ENCODE data around the gene ENPEP.

ENPEP gene

GRCh38 chr4:110449947-110450346 is 26.0 kb upstream of the ENPEP start:
- DNase-seq (ENCODE audit: extremely low read depth, insufficient read length), result no peak

GRCh38 chr4:110452546-110452945 is 23.4 kb upstream of the ENPEP start:
- Histone ChIP-seq H3K36me3 (ENCODE audit: control insufficient read depth, insufficient read depth, low read length) (no peaks in the 10 kb centered on the region), H3K4me3 (replicated peaks; ENCODE audit: low read depth, low read length) (no peak overlapping the region), H3K27me3 (replicated peaks; ENCODE audit: control insufficient read depth, insufficient read depth, low read length) (peaks cover 2% of the 10 kb centered on the region; the same call in 1 of the 2 replicates)
- no peak for TF ChIP-seq CTCF (IDR thresholded peaks at IDR 0.05; ENCODE audit: insufficient read depth, low read length, poor library complexity, severe bottlenecking)
- DNase-seq (ENCODE audit: extremely low read depth, insufficient read length), result no peak

More at GRCh38 chr4:110449947-110450346, 26.0 kb upstream of the ENPEP start:
- TF ChIP-seq CTCF (IDR thresholded peaks at IDR 0.05; ENCODE audit: insufficient read depth, low read length, poor library complexity, severe bottlenecking), result no peak
- Histone ChIP-seq H3K27me3 (replicated peaks; ENCODE audit: control insufficient read depth, insufficient read depth, low read length) (peaks cover 2% of the 10 kb centered on the region; the same call in 1 of the 2 replicates), H3K36me3 (ENCODE audit: control insufficient read depth, insufficient read depth, low read length) (no peaks in the 10 kb centered on the region), H3K4me3 (replicated peaks; ENCODE audit: low read depth, low read length) (no peak overlapping the region)

- Histone ChIP-seq H3K4me3 (replicated peaks; ENCODE audit: low read depth, low read length) (no peak overlapping the region), H3K36me3 (ENCODE audit: control insufficient read depth, insufficient read depth, low read length) (no peaks in the 10 kb centered on the region), H3K27me3 (replicated peaks; ENCODE audit: control insufficient read depth, insufficient read depth, low read length) (peaks cover 2% of the 10 kb centered on the region; the same call in 1 of the 2 replicates)
- TF ChIP-seq CTCF (IDR thresholded peaks at IDR 0.05; ENCODE audit: insufficient read depth, low read length, poor library complexity, severe bottlenecking), result no peak
- DNase-seq (ENCODE audit: extremely low read depth, insufficient read length), result no peak
Observed at GRCh38 chr4:110454441-110454840, 21.5 kb upstream of the ENPEP start.

- no peak for DNase-seq (ENCODE audit: extremely low read depth, insufficient read length)
- no peak overlapping the region for H3K4me3 ChIP-seq (replicated peaks; ENCODE audit: low read depth, low read length)
- H3K27me3 ChIP-seq (replicated peaks; ENCODE audit: control insufficient read depth, insufficient read depth, low read length), result no peaks in the 10 kb centered on the region
- no peaks in the 10 kb centered on the region for H3K36me3 ChIP-seq (ENCODE audit: control insufficient read depth, insufficient read depth, low read length)
- TF ChIP-seq CTCF (IDR thresholded peaks at IDR 0.05; ENCODE audit: insufficient read depth, low read length, poor library complexity, severe bottlenecking), result no peak
Observed at GRCh38 chr4:110458494-110459266, 17.3 kb upstream of the ENPEP start.

- H3K27me3 ChIP-seq (replicated peaks; ENCODE audit: control insufficient read depth, insufficient read depth, low read length), result no peaks in the 10 kb centered on the region
- no peak overlapping the region for H3K4me3 ChIP-seq (replicated peaks; ENCODE audit: low read depth, low read length)
- no peak for TF ChIP-seq CTCF (IDR thresholded peaks at IDR 0.05; ENCODE audit: insufficient read depth, low read length, poor library complexity, severe bottlenecking)
- H3K36me3 ChIP-seq (ENCODE audit: control insufficient read depth, insufficient read depth, low read length), result no peaks in the 10 kb centered on the region
- no peak for DNase-seq (ENCODE audit: extremely low read depth, insufficient read length)
Observed at GRCh38 chr4:110460074-110460746, 15.7 kb upstream of the ENPEP start.

Data from GM06990 (cell line).